ENCODE results near the gene IKZF2. TPM values are rescaled to one million over a fixed set of nuclear protein-coding genes. Genes with fewer than 3 reads are reported as not detected.

Gene IKZF2
- total and polyA plus RNA-seq, 10 of the 15 experiments (the other 5 are each of a cell fraction or from before 2014, with no cell fraction given), result 15.2 to 266 (median 87.2) TPM

DNA sequence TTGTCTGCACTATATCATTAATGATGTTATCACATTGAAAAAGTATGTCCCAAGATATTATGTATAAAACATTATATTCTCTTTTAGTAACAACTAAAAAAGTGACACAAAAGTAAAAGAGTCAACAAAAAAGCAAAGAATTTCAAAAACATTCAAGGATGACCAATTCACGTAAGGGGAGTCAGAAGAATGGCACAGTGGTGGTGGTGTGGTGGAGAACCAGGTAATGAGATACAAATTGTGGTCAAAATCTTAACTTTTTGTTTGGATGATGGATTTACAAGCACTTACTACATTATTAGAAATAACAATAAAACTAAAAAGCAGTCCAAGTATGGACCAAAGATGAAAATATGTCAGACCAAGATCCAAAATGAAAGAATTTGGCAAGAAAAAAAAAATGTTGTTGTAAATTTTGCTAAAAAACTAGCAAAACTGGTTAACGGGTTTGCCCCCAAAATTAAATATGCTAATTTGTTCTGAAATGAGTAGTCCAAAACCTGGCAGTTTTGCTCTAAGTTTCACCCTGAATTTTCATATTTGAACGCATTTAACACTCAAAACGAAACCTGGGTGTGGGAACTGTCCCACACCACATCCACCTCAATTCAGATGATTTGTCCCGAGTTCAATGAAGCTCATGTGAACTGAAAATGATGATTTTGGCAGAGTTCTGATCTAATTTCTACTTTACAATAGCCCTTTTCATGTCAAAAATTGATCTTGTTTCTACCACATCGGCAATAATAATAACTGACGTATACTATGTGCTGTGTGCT lies 135.8 kb downstream of the IKZF2 start:
- peak; percentile 55 for ATAC-seq
- RAD21 ChIA-PET (ENCODE audit: unreplicated experiment), result interaction anchor here (1.0 to 15.4 kb wide), 14 partner anchors 23 to 227 kb away, joined by 3 to 386 read pairs (median 8); partner anchors contain the start of gene IKZF2
- CTCF ChIA-PET, result interaction anchor here (1.0 to 6.7 kb wide), 6 partner anchors 133 to 238 kb away, joined by 3 to 88 read pairs (median 5); partner anchors contain the start of gene IKZF2
- FAIRE-seq, result peak; percentile 59
- Histone ChIP-seq H3K27ac (ENCODE audit: control insufficient read depth, insufficient read depth) (peak overlapping the region; percentile 96), H3K4me3 (peak overlapping the region; percentile 65), H3K9me3 (replicated peaks; ENCODE audit: control insufficient read depth, insufficient read depth, low read length) (no peaks in the 10 kb centered on the region; the same call in 2 of the 3 replicates), H3K4me1 (ENCODE audit: control insufficient read depth, insufficient read depth, low read length) (peaks cover 20% of the 10 kb centered on the region), H3K4me2 (ENCODE audit: control insufficient read depth, insufficient read depth) (peak overlapping the region; percentile 66), H2AFZ (ENCODE audit: control insufficient read depth, low read depth, low read length) (no peak overlapping the region), H3K36me3 (ENCODE audit: control insufficient read depth in 2 of 2, insufficient read depth in 2 of 2, low read length in 1 of 2) (peaks cover 3 to 30% of the 10 kb centered on the region in 2 experiments; a peak in 3 of 4 replicates), H3K79me2 (ENCODE audit: control insufficient read depth, insufficient read depth, low read length) (peaks cover 97% of the 10 kb centered on the region), H3K9ac (ENCODE audit: control insufficient read depth, insufficient read depth, low read length) (peak overlapping the region; percentile 78), H4K20me1 (ENCODE audit: control insufficient read depth, insufficient read depth) (no peaks in the 10 kb centered on the region), H3K27me3 (replicated peaks in 1 of 2; ENCODE audit: control insufficient read depth in 2 of 2, insufficient read depth in 2 of 2, low read length in 1 of 2) (no peaks in the 10 kb centered on the region)
- in situ Hi-C loops (cut with MboI) (loop anchor here (25.0 kb wide), 1 partner anchor 1722 kb away; no protein-coding TSS in a partner anchor), intact Hi-C loops (cut with micrococcal nuclease; ENCODE audit: unreplicated experiment) (loop anchor here (1.0 to 10.0 kb wide), 5 partner anchors 8 to 1999 kb away; partner anchors contain the start of gene BARD1)
- WGBS (ENCODE audit: insufficient coverage, insufficient replicate concordance, low lambda C conversion rate, missing lambda C conversion rate), result 1% methylated on average over 7 of the region's 7 CpGs
- SMC1A ChIA-PET (ENCODE audit: uncharacterized antibody, unreplicated experiment), result interaction anchor here (1.0 to 21.1 kb wide), 13 partner anchors 8 to 224 kb away, joined by 3 to 430 read pairs (median 4); partner anchors contain the start of gene IKZF2
- POLR2A ChIA-PET, result interaction anchor here (0.8 to 10.4 kb wide), 10 partner anchors 133 to 226 kb away, joined by 3 to 183 read pairs (median 4); partner anchors contain the start of gene IKZF2
- DNase-seq (ENCODE audit: low read depth, low spot score), result peak; percentile 98
- BruUV-seq (replicated peaks), result no TSS peak
- TF ChIP-seq RFX5 (IDR thresholded peaks at IDR 0.05; ENCODE audit: low read depth, low read length), result no peak
- TF ChIP-seq TAF1 (IDR thresholded peaks at IDR 0.05; ENCODE audit: borderline replicate concordance, low read depth, low read length), result no peak
- TF ChIP-seq FOXK2 (IDR thresholded peaks at IDR 0.05), result no peak
- TF ChIP-seq, protein P1, sequence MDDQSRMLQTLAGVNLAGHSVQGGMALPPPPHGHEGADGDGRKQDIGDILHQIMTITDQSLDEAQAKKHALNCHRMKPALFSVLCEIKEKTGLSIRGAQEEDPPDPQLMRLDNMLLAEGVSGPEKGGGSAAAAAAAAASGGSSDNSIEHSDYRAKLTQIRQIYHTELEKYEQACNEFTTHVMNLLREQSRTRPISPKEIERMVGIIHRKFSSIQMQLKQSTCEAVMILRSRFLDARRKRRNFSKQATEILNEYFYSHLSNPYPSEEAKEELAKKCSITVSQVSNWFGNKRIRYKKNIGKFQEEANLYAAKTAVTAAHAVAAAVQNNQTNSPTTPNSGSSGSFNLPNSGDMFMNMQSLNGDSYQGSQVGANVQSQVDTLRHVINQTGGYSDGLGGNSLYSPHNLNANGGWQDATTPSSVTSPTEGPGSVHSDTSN (IDR thresholded peaks at IDR 0.05; ENCODE audit: insufficient replicate concordance, low read depth, low read length), result no peak
- no peak for TF ChIP-seq KAT2A (conservative IDR thresholded peaks at IDR 0.05; ENCODE audit: control insufficient read depth, low read depth, low read length)
- TF ChIP-seq, protein P2, sequence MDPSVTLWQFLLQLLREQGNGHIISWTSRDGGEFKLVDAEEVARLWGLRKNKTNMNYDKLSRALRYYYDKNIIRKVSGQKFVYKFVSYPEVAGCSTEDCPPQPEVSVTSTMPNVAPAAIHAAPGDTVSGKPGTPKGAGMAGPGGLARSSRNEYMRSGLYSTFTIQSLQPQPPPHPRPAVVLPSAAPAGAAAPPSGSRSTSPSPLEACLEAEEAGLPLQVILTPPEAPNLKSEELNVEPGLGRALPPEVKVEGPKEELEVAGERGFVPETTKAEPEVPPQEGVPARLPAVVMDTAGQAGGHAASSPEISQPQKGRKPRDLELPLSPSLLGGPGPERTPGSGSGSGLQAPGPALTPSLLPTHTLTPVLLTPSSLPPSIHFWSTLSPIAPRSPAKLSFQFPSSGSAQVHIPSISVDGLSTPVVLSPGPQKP (IDR thresholded peaks at IDR 0.05; ENCODE audit: low read depth, low read length), result no peak
- peak; percentile 89 for TF ChIP-seq MEF2A (IDR thresholded peaks at IDR 0.05; ENCODE audit: insufficient read depth, low read depth, low read length)
- TF ChIP-seq RELA (IDR thresholded peaks at IDR 0.05; ENCODE audit: borderline replicate concordance, partially characterized antibody), result no peak
- TF ChIP-seq, protein P3, sequence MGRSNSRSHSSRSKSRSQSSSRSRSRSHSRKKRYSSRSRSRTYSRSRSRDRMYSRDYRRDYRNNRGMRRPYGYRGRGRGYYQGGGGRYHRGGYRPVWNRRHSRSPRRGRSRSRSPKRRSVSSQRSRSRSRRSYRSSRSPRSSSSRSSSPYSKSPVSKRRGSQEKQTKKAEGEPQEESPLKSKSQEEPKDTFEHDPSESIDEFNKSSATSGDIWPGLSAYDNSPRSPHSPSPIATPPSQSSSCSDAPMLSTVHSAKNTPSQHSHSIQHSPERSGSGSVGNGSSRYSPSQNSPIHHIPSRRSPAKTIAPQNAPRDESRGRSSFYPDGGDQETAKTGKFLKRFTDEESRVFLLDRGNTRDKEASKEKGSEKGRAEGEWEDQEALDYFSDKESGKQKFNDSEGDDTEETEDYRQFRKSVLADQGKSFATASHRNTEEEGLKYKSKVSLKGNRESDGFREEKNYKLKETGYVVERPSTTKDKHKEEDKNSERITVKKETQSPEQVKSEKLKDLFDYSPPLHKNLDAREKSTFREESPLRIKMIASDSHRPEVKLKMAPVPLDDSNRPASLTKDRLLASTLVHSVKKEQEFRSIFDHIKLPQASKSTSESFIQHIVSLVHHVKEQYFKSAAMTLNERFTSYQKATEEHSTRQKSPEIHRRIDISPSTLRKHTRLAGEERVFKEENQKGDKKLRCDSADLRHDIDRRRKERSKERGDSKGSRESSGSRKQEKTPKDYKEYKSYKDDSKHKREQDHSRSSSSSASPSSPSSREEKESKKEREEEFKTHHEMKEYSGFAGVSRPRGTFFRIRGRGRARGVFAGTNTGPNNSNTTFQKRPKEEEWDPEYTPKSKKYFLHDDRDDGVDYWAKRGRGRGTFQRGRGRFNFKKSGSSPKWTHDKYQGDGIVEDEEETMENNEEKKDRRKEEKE (IDR thresholded peaks at IDR 0.05), result no peak
- TF ChIP-seq TARDBP (IDR thresholded peaks at IDR 0.05; ENCODE audit: borderline replicate concordance), result peak; percentile 20; the same call in 1 of the 2 replicates
- peak; percentile 97 for TF ChIP-seq SMAD1 (IDR thresholded peaks at IDR 0.05; ENCODE audit: low read depth, partially characterized antibody)
- no peak for TF ChIP-seq SPI1 (IDR thresholded peaks at IDR 0.05; ENCODE audit: borderline replicate concordance, insufficient read depth, low read depth, low read length)
- peak; percentile 86 for TF ChIP-seq BMI1 (IDR thresholded peaks at IDR 0.05; ENCODE audit: borderline replicate concordance)
- peak; percentile 89 for TF ChIP-seq TBL1XR1 (IDR thresholded peaks at IDR 0.05; ENCODE audit: low read depth, low read length)
- TF ChIP-seq, protein P4, sequence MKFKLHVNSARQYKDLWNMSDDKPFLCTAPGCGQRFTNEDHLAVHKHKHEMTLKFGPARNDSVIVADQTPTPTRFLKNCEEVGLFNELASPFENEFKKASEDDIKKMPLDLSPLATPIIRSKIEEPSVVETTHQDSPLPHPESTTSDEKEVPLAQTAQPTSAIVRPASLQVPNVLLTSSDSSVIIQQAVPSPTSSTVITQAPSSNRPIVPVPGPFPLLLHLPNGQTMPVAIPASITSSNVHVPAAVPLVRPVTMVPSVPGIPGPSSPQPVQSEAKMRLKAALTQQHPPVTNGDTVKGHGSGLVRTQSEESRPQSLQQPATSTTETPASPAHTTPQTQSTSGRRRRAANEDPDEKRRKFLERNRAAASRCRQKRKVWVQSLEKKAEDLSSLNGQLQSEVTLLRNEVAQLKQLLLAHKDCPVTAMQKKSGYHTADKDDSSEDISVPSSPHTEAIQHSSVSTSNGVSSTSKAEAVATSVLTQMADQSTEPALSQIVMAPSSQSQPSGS (IDR thresholded peaks at IDR 0.05; ENCODE audit: low read length), result peak; percentile 100

Data from GM12878 (cell line).